T-helper 2 cell treated with Interferon-gamma antibody and Interleukin-4, amounts not matched to agents 5 μg/mL and 100 μg/mL, for 36 hours (primary cell): ENCODE results near the gene DNAI7.

Experiments
- DNase-seq: peaks from one replicate; pipeline ENCODE4 v3.0.0; 2021; ENCODE audit warnings: low spot score
- H3K27ac Mint-ChIP-seq: one replicate; pipeline ENCODE4 v1.8.0; 2021; ENCODE audit warnings: mild to moderate bottlenecking, mixed read lengths
- H3K27me3 Mint-ChIP-seq: one replicate; pipeline ENCODE4 v1.8.0; 2021; ENCODE audit warnings: low read depth, mixed read lengths
- H3K36me3 Mint-ChIP-seq: one replicate; pipeline ENCODE4 v1.8.0; 2021; ENCODE audit warnings: low read depth, mixed read lengths
- H3K4me1 Mint-ChIP-seq: one replicate; pipeline ENCODE4 v1.8.0; 2021; ENCODE audit warnings: low read depth, mixed read lengths
- H3K4me3 Mint-ChIP-seq: one replicate; pipeline ENCODE4 v1.8.0; 2022; ENCODE audit warnings: mild to moderate bottlenecking, moderate library complexity, mixed read lengths
- H3K9me3 Mint-ChIP-seq: one replicate; pipeline ENCODE4 v1.8.0; 2021; ENCODE audit warnings: mixed read lengths

DNAI7 gene

GRCh38 chr12:25135531-25136154 is 59.3 kb downstream of the DNAI7 start:
- Mint-ChIP-seq H3K4me1 (no peaks in the 10 kb centered on the region), H3K4me3 (no peak overlapping the region), H3K27ac (no peak overlapping the region), H3K36me3 (no peaks in the 10 kb centered on the region), H3K27me3 (peaks cover 18% of the 10 kb centered on the region), H3K9me3 (no peaks in the 10 kb centered on the region)
- DNase-seq: no peak

- H3K27me3 Mint-ChIP-seq: peaks cover 2% of the 10 kb centered on the region
- H3K4me3 Mint-ChIP-seq: no peak overlapping the region
- no peak overlapping the region for H3K27ac Mint-ChIP-seq
- no peak for DNase-seq
- H3K4me1 Mint-ChIP-seq: no peaks in the 10 kb centered on the region
- no peaks in the 10 kb centered on the region for H3K36me3 Mint-ChIP-seq
- H3K9me3 Mint-ChIP-seq: no peaks in the 10 kb centered on the region
Observed at GRCh38 chr12:25131270-25131669, 63.7 kb downstream of the DNAI7 start.

- Mint-ChIP-seq H3K27ac (no peak overlapping the region), H3K36me3 (no peaks in the 10 kb centered on the region), H3K4me3 (no peak overlapping the region), H3K4me1 (no peaks in the 10 kb centered on the region), H3K9me3 (no peaks in the 10 kb centered on the region), H3K27me3 (peaks cover 7% of the 10 kb centered on the region)
- DNase-seq: no peak
Observed at GRCh38 chr12:25130741-25131188, 64.2 kb downstream of the DNAI7 start.

- Mint-ChIP-seq H3K9me3 (no peaks in the 10 kb centered on the region), H3K4me1 (peaks cover 2% of the 10 kb centered on the region), H3K27ac (no peak overlapping the region), H3K27me3 (peaks cover 7% of the 10 kb centered on the region), H3K36me3 (no peaks in the 10 kb centered on the region), H3K4me3 (no peak overlapping the region)
- no peak for DNase-seq
Observed at GRCh38 chr12:25126746-25127145, 68.2 kb downstream of the DNAI7 start.

GRCh38 chr12:25126101-25126500 is 68.9 kb downstream of the DNAI7 start:
- no peak for DNase-seq
- peaks cover 7% of the 10 kb centered on the region for H3K27me3 Mint-ChIP-seq
- H3K27ac Mint-ChIP-seq: no peak overlapping the region
- no peak overlapping the region for H3K4me3 Mint-ChIP-seq
- no peaks in the 10 kb centered on the region for H3K9me3 Mint-ChIP-seq
- peaks cover 2% of the 10 kb centered on the region for H3K4me1 Mint-ChIP-seq
- H3K36me3 Mint-ChIP-seq: no peaks in the 10 kb centered on the region

- H3K4me3 Mint-ChIP-seq: no peak overlapping the region
- no peaks in the 10 kb centered on the region for H3K36me3 Mint-ChIP-seq
- DNase-seq: no peak
- H3K9me3 Mint-ChIP-seq: no peaks in the 10 kb centered on the region
- peaks cover 2% of the 10 kb centered on the region for H3K4me1 Mint-ChIP-seq
- no peak overlapping the region for H3K27ac Mint-ChIP-seq
- H3K27me3 Mint-ChIP-seq: peaks cover 7% of the 10 kb centered on the region
Observed at GRCh38 chr12:25124493-25124892, 70.5 kb downstream of the DNAI7 start.

GRCh38 chr12:25123126-25123525 is 71.8 kb downstream of the DNAI7 start:
- H3K4me1 Mint-ChIP-seq: peaks cover 2% of the 10 kb centered on the region
- H3K36me3 Mint-ChIP-seq: no peaks in the 10 kb centered on the region
- peaks cover 7% of the 10 kb centered on the region for H3K27me3 Mint-ChIP-seq
- no peak for DNase-seq
- no peaks in the 10 kb centered on the region for H3K9me3 Mint-ChIP-seq
- no peak overlapping the region for H3K27ac Mint-ChIP-seq
- H3K4me3 Mint-ChIP-seq: no peak overlapping the region

GRCh38 chr12:25121916-25122315 is 73.0 kb downstream of the DNAI7 start:
- peaks cover 2% of the 10 kb centered on the region for H3K4me1 Mint-ChIP-seq
- H3K27ac Mint-ChIP-seq: no peak overlapping the region
- H3K27me3 Mint-ChIP-seq: peaks cover 7% of the 10 kb centered on the region
- no peak for DNase-seq
- H3K36me3 Mint-ChIP-seq: no peaks in the 10 kb centered on the region
- no peaks in the 10 kb centered on the region for H3K9me3 Mint-ChIP-seq
- H3K4me3 Mint-ChIP-seq: no peak overlapping the region

GRCh38 chr12:25121110-25121509 is 73.8 kb downstream of the DNAI7 start:
- Mint-ChIP-seq H3K36me3 (no peaks in the 10 kb centered on the region), H3K27ac (no peak overlapping the region), H3K4me1 (peaks cover 2% of the 10 kb centered on the region), H3K9me3 (no peaks in the 10 kb centered on the region), H3K27me3 (peaks cover 3% of the 10 kb centered on the region), H3K4me3 (no peak overlapping the region)
- no peak for DNase-seq

GRCh38 chr12:25119020-25119419 is 75.9 kb downstream of the DNAI7 start:
- no peaks in the 10 kb centered on the region for H3K36me3 Mint-ChIP-seq
- H3K27ac Mint-ChIP-seq: no peak overlapping the region
- peaks cover 2% of the 10 kb centered on the region for H3K4me1 Mint-ChIP-seq
- no peak for DNase-seq
- H3K4me3 Mint-ChIP-seq: no peak overlapping the region
- H3K9me3 Mint-ChIP-seq: no peaks in the 10 kb centered on the region
- H3K27me3 Mint-ChIP-seq: no peaks in the 10 kb centered on the region

- H3K27ac Mint-ChIP-seq: no peak overlapping the region
Observed at GRCh38 chr12:25115677-25116076, 79.3 kb downstream of the DNAI7 start.

GRCh38 chr12:25113651-25114050 is 81.3 kb downstream of the DNAI7 start:
- H3K27me3 Mint-ChIP-seq: no peaks in the 10 kb centered on the region
- no peak for DNase-seq
- peaks cover 1% of the 10 kb centered on the region for H3K4me1 Mint-ChIP-seq
- no peak overlapping the region for H3K4me3 Mint-ChIP-seq
- no peaks in the 10 kb centered on the region for H3K9me3 Mint-ChIP-seq
- H3K27ac Mint-ChIP-seq: no peak overlapping the region
- peaks cover 10% of the 10 kb centered on the region for H3K36me3 Mint-ChIP-seq

More at GRCh38 chr12:25115677-25116076, 79.3 kb downstream of the DNAI7 start:
- H3K36me3 Mint-ChIP-seq: no peaks in the 10 kb centered on the region
- H3K9me3 Mint-ChIP-seq: no peaks in the 10 kb centered on the region
- no peak for DNase-seq
- no peak overlapping the region for H3K4me3 Mint-ChIP-seq
- no peaks in the 10 kb centered on the region for H3K4me1 Mint-ChIP-seq
- H3K27me3 Mint-ChIP-seq: no peaks in the 10 kb centered on the region

GRCh38 chr12:25110260-25110659 is 84.7 kb downstream of the DNAI7 start:
- Mint-ChIP-seq H3K4me1 (peaks cover 4% of the 10 kb centered on the region), H3K9me3 (no peaks in the 10 kb centered on the region), H3K4me3 (no peak overlapping the region), H3K27me3 (no peaks in the 10 kb centered on the region), H3K27ac (no peak overlapping the region), H3K36me3 (peaks cover 20% of the 10 kb centered on the region)
- DNase-seq: no peak

- no peaks in the 10 kb centered on the region for H3K27me3 Mint-ChIP-seq
- no peak overlapping the region for H3K27ac Mint-ChIP-seq
- H3K36me3 Mint-ChIP-seq: peaks cover 28% of the 10 kb centered on the region
- peaks cover 4% of the 10 kb centered on the region for H3K4me1 Mint-ChIP-seq
- DNase-seq: no peak
- H3K4me3 Mint-ChIP-seq: no peak overlapping the region
- no peaks in the 10 kb centered on the region for H3K9me3 Mint-ChIP-seq
Observed at GRCh38 chr12:25107920-25108319, 87.0 kb downstream of the DNAI7 start.

GRCh38 chr12:25106818-25107217 is 88.1 kb downstream of the DNAI7 start:
- no peak for DNase-seq
- no peaks in the 10 kb centered on the region for H3K9me3 Mint-ChIP-seq
- H3K4me3 Mint-ChIP-seq: no peak overlapping the region
- peaks cover 32% of the 10 kb centered on the region for H3K36me3 Mint-ChIP-seq
- no peaks in the 10 kb centered on the region for H3K27me3 Mint-ChIP-seq
- no peak overlapping the region for H3K27ac Mint-ChIP-seq
- peaks cover 4% of the 10 kb centered on the region for H3K4me1 Mint-ChIP-seq
